ENCODE results near the gene AGBL3.

AGBL3 gene

DNA sequence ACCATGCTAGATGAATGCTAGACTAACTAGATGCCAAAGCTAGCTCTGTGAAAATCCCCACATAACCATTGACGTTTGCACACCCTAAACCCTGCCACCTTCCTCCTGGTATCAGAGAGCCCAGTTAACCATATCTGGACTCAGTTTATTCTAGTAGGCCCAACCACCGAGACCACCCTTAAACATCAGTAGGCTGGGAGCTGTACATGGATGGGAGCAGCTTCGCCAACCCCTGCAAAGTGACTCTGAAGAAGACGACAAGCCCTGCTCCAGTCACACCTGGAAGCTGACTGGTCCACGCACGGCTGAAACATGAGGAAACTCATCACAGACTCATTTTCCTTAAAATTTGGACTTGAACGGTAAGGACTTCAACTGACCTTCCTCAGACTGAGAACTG, 188.6 kb downstream of the AGBL3 start:
- peaks cover 53% of the 10 kb centered on the region for H3K36me3 ChIP-seq (ENCODE audit: control insufficient read depth, low read length)
- H3F3A ChIP-seq (ENCODE audit: control insufficient read depth, insufficient read depth), result peaks cover 5% of the 10 kb centered on the region
- H4K20me1 ChIP-seq (ENCODE audit: control insufficient read depth, insufficient read depth, low read depth, low read length), result no peaks in the 10 kb centered on the region
- H3K4me2 ChIP-seq (ENCODE audit: low read length), result no peak overlapping the region
- peaks cover 14% of the 10 kb centered on the region for H3K9me3 ChIP-seq (ENCODE audit: control insufficient read depth, insufficient read depth, low read length)
- no peak overlapping the region for H3K27ac ChIP-seq (ENCODE audit: low read depth, low read length)
- H3K79me2 ChIP-seq (ENCODE audit: control insufficient read depth, low read length), result peaks cover 74% of the 10 kb centered on the region
- H3K27me3 ChIP-seq (ENCODE audit: control insufficient read depth, low read length), result no peaks in the 10 kb centered on the region
- H3K4me3 ChIP-seq (ENCODE audit: low read length), result no peak overlapping the region
- no peaks in the 10 kb centered on the region for H3K9me2 ChIP-seq (replicated peaks; ENCODE audit: control insufficient read depth, low read length)
- H3K4me1 ChIP-seq (ENCODE audit: control insufficient read depth, low read length), result peaks cover 8% of the 10 kb centered on the region
- TF ChIP-seq, protein P1, sequence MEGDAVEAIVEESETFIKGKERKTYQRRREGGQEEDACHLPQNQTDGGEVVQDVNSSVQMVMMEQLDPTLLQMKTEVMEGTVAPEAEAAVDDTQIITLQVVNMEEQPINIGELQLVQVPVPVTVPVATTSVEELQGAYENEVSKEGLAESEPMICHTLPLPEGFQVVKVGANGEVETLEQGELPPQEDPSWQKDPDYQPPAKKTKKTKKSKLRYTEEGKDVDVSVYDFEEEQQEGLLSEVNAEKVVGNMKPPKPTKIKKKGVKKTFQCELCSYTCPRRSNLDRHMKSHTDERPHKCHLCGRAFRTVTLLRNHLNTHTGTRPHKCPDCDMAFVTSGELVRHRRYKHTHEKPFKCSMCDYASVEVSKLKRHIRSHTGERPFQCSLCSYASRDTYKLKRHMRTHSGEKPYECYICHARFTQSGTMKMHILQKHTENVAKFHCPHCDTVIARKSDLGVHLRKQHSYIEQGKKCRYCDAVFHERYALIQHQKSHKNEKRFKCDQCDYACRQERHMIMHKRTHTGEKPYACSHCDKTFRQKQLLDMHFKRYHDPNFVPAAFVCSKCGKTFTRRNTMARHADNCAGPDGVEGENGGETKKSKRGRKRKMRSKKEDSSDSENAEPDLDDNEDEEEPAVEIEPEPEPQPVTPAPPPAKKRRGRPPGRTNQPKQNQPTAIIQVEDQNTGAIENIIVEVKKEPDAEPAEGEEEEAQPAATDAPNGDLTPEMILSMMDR (IDR thresholded peaks at IDR 0.05; ENCODE audit: low read depth, low read length, poor library complexity, severe bottlenecking), result no peak
- TF ChIP-seq EZH2phosphoT487 (IDR thresholded peaks at IDR 0.05; ENCODE audit: borderline replicate concordance, low read length), result no peak

DNA sequence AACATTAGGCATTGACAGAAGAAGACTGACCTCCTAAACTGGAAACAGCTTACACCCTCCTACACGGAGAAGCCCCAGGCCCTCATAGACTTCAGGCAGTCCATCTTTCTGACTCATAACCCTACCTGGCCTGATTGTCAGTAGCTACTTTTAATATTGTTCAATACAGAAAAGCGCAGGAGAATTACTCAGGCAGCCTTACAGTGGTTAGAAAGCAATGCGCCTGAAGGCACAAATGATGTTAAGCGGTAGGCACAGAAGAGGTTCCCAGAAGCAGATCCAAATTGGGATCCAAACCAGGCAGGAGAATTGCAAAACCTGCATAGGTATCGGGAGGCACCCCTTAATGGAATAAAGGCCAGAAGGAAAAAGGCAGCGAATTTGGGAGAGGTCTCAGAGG, 189.6 kb downstream of the AGBL3 start:
- peaks cover 22% of the 10 kb centered on the region for H3K9me3 ChIP-seq (ENCODE audit: control insufficient read depth, insufficient read depth, low read length)
- H3F3A ChIP-seq (ENCODE audit: control insufficient read depth, insufficient read depth), result peaks cover 2% of the 10 kb centered on the region
- H3K9me2 ChIP-seq (replicated peaks; ENCODE audit: control insufficient read depth, low read length), result no peaks in the 10 kb centered on the region
- no peaks in the 10 kb centered on the region for H4K20me1 ChIP-seq (ENCODE audit: control insufficient read depth, insufficient read depth, low read depth, low read length)
- no peaks in the 10 kb centered on the region for H3K27me3 ChIP-seq (ENCODE audit: control insufficient read depth, low read length)
- H3K4me3 ChIP-seq (ENCODE audit: low read length), result no peak overlapping the region
- H3K4me1 ChIP-seq (ENCODE audit: control insufficient read depth, low read length), result peaks cover 8% of the 10 kb centered on the region
- no peak overlapping the region for H3K4me2 ChIP-seq (ENCODE audit: low read length)
- H3K79me2 ChIP-seq (ENCODE audit: control insufficient read depth, low read length), result peaks cover 66% of the 10 kb centered on the region
- no peak overlapping the region for H3K27ac ChIP-seq (ENCODE audit: low read depth, low read length)
- TF ChIP-seq EZH2phosphoT487 (IDR thresholded peaks at IDR 0.05; ENCODE audit: borderline replicate concordance, low read length), result no peak
- TF ChIP-seq, protein P1 (IDR thresholded peaks at IDR 0.05; ENCODE audit: low read depth, low read length, poor library complexity, severe bottlenecking), result no peak
- H3K36me3 ChIP-seq (ENCODE audit: control insufficient read depth, low read length), result peaks cover 57% of the 10 kb centered on the region

DNA sequence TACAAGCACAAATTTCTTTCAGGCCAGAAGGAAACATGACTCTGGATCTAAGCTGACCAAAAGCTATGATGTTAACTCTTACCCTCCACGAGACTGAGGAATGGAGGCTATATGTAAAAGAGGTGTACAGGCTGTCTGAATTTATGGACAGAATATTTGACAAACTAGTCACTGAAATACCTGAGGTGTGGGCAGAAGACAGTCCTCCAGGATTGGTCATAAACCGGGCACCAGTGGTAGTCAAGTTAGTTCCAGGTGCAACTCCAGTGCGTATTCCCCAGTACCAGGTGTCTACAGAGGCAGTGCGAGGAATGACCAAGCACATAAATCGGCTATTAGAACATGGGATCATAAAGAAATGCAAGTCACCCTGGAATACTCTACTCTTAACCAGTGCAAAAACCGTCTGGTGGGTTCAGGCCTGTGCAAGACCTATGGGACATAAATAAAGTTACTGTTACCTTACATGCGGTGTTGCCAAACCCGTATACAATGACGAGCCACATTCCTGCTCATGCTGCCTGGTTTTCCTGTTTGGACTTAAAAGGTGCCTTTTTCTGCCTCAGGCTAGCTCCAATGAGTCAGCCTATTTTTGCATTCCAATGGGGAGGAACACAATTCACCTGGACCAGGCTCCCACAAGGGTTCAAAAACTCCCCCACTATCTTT, 190.9 kb downstream of the AGBL3 start:
- Histone ChIP-seq H3K36me3 (ENCODE audit: control insufficient read depth, low read length) (peaks cover 69% of the 10 kb centered on the region), H3K27ac (ENCODE audit: low read depth, low read length) (no peak overlapping the region), H3K4me2 (ENCODE audit: low read length) (no peak overlapping the region), H4K20me1 (ENCODE audit: control insufficient read depth, insufficient read depth, low read depth, low read length) (no peaks in the 10 kb centered on the region), H3F3A (ENCODE audit: control insufficient read depth, insufficient read depth) (no peaks in the 10 kb centered on the region), H3K4me3 (ENCODE audit: low read length) (no peak overlapping the region), H3K9me2 (replicated peaks; ENCODE audit: control insufficient read depth, low read length) (no peaks in the 10 kb centered on the region), H3K9me3 (ENCODE audit: control insufficient read depth, insufficient read depth, low read length) (peaks cover 34% of the 10 kb centered on the region), H3K4me1 (ENCODE audit: control insufficient read depth, low read length) (no peaks in the 10 kb centered on the region; the same call in 1 of the 2 replicates), H3K27me3 (ENCODE audit: control insufficient read depth, low read length) (no peaks in the 10 kb centered on the region), H3K79me2 (ENCODE audit: control insufficient read depth, low read length) (peaks cover 58% of the 10 kb centered on the region)
- TF ChIP-seq, protein P1 (IDR thresholded peaks at IDR 0.05; ENCODE audit: low read depth, low read length, poor library complexity, severe bottlenecking), result no peak
- TF ChIP-seq EZH2phosphoT487 (IDR thresholded peaks at IDR 0.05; ENCODE audit: borderline replicate concordance, low read length), result no peak

Measured in DOHH2 (cell line).